Measurements from ENCODE around the gene DENND1A.

The DENND1A gene

DNA sequence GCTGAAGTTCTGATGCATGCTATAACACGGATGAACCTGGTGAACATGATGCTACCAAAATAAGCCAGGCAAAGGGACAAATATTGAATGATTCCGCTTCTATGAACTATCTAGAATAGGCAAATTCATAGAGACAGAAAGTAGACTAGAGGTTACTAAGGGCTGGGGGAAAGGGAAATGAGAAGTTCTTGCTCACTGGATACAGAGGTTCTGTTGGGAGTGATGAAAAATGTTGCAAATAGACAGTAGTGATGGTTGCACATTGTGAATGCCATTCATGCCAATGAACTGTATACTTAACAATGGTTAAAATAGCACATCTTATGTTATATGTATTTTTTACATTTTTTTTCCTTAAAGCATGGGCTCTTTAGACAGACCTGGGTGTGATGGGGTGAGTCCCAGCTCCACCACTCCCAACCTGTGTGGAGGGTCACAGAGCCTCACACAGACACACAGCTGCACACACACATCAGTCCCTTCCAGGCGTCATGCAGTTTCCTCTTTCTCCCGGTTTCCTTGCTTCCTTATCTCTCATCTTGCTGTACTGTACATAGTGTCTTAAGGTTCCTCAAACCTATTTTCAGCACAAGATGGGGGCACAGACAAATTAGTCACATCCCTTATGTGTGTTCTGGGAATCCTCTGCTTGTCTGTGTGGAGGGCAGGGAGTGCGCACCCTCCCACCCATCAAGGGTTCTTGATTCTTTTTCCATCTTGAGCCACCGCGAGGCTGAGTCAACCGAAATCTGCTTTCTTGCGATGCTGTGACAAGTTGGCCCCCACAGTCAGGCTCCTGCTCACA lies 381.0 kb downstream of the DENND1A start:
- peak; percentile 14 to 71 for DNase-seq (ENCODE audit: low read depth in 1 of 2, low spot score in 1 of 2)

DNA sequence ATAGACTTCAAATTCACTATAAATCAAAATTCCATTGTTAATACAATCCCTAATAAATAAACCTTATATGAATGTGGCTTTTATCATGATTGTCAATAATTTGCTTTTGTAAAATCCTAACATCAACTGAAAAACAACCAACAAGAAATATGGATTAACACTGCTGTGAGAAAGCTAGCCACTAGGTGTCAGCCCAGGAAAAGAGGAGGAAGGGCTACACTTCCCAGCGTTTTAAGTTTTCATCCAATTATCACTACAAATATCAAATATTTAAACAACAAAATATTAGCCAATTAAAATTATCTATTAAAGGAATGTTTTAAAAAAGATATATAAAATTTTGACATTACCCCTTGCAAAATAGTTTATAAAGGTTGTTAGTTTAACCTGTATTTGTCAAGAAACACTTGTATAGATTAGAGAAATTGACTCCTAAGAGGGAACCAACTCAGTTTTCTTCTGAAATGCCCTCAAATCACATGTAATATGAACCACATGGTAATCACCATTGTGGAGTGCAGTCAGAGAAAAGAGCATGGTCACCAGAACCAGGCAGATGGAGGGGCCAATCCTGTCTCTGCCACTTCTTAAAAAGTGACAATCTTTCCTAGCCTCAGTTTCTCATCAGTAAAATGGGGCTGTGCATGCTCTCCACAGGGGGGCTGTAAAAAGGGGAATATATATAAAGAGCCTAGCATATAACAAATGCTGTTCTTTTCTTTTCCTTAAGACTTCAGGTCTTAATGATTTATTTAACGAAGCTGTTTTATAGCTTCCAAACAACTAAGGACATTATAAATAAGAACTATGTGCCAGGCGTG lies 385.7 kb downstream of the DENND1A start:
- DNase-seq (ENCODE audit: low read depth in 1 of 2, low spot score in 1 of 2): no peak

DNA sequence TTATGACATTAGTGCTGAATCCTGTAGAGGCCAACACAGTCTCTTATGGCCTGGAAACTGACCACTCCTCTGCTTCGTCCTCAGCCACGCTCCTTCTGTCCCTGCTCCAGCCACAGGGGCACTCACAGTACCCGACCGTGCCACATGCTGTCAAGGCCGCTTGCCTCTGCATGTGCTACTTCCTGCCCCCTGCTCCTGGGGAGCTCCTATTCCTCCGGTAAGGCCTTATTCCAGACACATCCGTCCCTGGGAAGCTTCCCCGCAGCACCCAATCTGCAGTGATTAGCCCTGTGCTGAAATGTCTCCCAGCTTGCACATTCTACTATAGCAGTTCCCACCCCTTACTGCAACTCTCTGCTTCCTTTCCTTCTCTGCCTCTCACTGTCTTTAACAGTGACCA lies 386.4 kb downstream of the DENND1A start:
- DNase-seq (ENCODE audit: low read depth in 1 of 2, low spot score in 1 of 2): no peak

DNA sequence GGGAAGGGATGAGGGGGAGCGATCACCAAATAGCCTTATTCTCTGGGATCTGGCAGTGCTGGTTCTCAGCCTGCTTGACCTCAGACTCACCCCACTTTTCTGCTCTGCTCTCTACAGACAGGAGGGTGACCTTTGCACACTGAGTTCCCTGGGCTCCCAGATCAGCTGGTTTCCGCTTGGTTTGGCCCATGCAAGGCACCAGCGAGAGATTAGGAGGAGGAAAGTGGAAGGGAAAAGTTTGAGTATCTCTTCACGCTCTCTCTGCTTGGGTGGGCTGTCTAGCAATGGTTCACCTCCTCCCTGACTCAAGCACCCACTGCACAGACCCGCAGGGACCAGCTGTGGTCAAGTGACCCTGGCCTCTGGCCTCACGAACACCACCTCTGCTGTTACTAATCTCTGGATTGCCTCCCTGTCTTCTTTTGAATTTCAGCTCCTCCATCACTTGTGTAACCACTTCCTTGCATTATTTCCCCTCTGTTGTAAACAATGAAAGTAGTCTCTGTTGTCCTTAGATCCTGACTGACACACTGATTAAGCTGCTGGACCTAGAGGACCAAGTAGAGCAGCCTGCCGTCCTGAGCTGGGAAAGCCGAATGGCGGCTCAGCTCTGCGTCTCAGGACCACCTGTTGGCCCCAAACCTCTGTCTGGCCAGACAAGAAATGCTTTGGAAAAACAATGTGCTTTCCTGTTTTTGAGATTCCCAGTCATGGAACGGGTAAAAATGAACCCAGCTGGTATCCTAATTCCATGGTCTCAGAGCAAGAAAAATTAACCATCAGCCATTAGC lies 387.3 kb downstream of the DENND1A start:
- DNase-seq (ENCODE audit: low read depth in 1 of 2, low spot score in 1 of 2): no peak

DNA sequence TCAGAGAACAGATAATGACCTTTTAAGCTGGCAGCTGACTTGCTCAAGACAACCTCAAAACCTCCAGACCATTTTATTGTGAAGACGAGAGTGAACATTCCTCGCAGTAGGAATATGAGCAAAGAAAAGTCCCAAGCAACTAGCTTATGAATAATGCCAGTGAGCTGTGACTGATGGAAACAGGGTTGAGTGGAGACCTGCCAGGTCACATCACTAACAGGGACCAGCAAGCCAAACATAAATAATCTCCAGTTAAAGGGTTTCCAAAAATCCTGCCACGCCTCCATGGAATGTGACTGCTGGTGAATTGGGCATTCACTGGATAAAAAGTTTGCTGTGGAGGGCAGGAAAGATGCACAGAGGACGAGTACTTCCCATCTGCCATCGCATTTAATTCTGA lies 388.5 kb downstream of the DENND1A start:
- DNase-seq (ENCODE audit: low read depth in 1 of 2, low spot score in 1 of 2): no peak

DNA sequence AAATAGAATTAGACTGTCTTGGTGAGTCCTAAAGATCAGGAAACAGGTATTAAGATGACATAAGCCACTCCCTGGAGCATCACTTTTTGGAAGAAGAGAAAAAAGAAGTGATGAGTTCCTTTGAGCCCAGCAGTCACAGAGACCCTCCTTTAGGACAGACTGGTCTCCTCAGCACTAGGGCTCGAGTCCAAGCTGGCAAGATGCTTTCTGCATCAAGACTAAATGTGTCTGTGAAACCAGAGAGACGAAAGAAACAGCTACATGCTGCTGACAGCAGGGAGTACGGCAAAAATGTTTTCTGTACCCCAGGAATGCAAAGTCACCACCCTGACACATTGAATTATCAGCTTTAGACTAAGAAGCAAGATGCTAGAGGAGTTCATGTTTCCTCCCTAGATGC lies 389.5 kb downstream of the DENND1A start:
- no peak for DNase-seq (ENCODE audit: low read depth in 1 of 2, low spot score in 1 of 2)

DNA sequence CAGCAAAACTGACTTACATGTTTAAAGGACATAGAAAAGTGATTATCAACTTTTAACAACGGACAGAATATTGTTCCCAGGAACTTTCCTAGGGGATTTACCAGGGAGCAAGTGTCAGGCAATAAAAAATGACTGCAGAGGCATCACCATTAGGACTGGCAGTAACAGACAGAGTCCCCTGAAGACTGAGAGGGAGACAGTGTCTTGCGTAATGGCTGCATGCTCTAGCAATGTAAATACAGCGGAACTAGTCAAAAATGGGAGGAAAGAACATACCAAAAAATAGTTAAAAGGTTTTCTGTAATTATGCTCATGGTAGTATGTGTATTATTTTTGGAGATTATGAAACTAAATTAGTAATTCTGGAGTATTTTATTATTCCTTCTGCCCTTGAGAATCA lies 392.1 kb downstream of the DENND1A start:
- no peak for DNase-seq (ENCODE audit: low read depth in 1 of 2, low spot score in 1 of 2)

DNA sequence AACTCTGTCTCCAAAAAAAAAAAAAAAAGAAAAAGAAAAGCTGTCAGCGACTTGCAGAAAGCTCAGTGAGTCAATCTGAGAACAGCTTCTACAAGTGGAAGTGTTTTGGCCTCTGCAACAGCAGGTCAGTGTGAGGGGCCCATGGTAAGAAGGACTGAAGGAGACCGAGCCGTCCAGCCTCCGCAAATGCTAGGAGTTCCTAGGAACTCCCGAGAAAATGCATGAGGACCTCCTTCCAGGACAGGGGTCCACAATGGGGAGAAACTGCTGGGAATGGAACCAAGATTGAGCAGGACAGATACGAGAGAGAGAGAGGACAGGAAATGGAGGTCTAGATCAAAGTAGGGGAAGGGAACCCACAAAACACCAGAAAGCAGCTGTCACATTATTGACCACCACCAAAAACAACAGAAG lies 393.5 kb downstream of the DENND1A start:
- no peak for DNase-seq (ENCODE audit: low read depth in 1 of 2, low spot score in 1 of 2)

DNA sequence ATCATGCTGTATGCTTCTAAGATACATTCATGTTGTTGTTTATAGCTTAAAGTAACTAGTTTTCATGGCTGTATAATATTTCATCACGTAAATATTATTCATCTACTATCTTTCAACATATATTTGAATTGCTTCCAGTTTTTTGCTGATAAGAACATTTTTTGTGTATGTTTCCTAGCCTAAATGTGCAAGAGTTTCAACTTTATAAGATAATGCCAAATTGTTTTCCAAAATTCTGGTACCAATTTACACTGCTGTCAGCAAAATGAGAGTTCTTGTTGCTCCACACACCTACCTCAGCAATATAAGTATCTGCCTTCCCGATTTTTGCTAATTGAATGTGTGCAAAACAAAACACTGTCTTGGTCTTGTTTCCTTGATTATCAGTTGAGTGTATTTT lies 395.6 kb downstream of the DENND1A start:
- no peak for DNase-seq (ENCODE audit: low read depth in 1 of 2, low spot score in 1 of 2)

DNA sequence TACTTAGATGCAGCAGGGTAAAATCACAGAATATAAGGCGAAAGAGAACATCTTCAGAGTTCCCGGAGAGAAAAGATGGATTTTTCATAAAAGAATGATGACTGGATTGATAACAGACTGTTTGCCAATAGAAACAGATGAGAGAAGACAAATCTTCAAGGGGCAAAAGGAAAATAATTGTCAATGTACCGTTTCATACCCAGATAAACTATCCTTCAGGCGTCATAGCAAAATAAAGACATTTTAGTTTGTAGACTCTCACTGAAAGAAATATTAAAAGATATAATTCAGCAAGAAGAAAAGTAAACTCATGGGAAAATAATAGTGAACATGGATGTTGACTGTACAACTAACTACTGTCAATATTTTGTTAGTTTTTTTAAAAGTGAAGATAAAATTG lies 399.7 kb downstream of the DENND1A start:
- no peak for DNase-seq (ENCODE audit: low read depth in 1 of 2, low spot score in 1 of 2)

DNA sequence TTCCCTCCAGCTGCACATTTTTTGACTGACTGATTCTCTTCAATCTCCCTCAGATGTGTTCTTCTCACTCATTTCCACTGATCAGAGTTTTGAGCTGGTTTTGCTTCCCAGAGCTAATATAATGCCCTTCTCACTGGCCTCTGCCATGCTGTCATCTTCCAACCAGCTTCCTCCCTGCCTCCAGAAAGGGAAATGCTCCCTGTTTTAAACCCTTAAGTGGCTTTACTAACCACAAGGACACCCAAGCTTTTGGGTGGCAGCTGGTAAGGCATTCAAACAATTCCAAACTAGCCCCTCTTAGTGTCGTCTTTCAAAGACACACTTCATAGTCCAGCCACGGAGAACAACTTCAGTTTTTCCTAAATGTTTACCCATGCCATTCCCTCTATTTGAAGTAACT lies 401.4 kb downstream of the DENND1A start:
- DNase-seq (ENCODE audit: low read depth in 1 of 2, low spot score in 1 of 2): no peak

DNA sequence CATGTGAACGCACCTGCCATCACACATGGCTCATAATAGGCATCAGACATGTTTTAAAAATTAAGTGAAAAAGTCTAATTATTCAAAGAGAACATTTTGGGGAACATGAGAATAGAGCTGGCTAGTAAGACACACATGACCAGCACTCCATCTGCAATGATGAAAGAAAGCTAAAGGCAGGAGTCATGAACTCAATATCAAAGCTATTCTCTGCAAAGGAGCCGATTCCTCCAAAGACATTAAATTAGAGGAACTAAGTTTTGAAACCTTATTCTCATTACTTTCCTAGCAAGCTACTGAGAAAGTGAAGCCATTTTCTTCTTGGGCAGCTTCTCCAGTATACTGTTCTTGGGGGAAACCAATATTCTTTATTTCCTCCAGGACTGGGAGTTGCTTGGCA lies 401.9 kb downstream of the DENND1A start:
- no peak for DNase-seq (ENCODE audit: low read depth in 1 of 2, low spot score in 1 of 2)

DNA sequence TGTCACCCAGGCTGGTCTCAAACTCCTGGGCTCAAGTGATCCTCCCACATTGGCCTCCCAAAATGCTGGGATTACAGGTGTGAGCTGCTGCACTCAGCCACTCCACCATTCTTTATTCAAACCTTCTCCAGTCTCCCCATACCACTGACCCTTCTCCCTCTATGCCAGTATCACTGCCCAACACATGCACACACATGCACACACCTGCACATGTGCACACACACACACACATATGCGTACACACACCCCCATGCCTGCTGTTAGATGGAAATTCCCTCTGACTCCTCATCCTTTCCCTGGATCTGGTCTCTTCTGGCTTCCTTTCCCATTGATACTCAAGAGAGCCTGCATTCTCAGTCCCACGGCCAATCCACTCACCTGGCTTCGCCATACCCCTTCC lies 404.0 kb downstream of the DENND1A start:
- DNase-seq (ENCODE audit: low read depth in 1 of 2, low spot score in 1 of 2): no peak

DNA sequence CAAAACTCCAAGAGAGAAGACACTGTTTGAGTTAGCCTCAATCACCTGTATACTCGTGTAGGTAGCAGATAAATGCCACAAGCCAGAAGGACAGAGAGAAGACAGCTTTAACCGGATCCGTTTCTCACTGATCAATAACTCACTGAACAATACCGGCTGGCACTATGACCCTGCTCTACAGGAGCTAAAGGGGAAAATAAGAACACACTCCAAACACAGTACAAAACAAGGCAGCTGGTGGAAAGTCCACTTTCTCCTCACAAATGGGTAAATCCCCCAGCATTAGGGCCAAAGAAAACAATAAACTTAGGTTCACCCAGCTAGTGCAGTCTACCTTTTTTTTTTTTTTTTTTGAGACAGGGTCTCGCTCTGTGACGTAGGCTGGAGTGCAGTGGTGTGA lies 404.5 kb downstream of the DENND1A start:
- DNase-seq (ENCODE audit: low read depth in 1 of 2, low spot score in 1 of 2): no peak

DNA sequence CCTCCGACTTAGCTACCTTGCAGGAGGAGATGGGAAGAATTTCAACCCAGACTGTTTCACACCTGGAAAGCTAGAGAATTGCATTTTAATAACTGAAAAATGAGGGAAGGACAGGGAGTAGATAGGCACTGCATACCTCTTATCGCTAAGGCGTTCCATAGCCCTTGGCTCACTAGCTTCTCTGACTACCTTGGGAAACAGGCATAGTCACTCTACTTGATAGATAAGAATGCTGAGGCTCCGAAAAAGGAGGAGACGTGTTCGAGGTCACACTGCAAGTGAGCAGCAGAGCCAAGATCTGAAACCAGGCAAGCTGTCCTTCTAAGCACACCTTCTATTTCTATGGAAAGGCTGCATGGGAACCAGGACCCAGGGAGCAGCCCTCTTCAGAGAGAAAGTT lies 405.1 kb downstream of the DENND1A start:
- DNase-seq (ENCODE audit: low read depth in 1 of 2, low spot score in 1 of 2): no peak

DNA sequence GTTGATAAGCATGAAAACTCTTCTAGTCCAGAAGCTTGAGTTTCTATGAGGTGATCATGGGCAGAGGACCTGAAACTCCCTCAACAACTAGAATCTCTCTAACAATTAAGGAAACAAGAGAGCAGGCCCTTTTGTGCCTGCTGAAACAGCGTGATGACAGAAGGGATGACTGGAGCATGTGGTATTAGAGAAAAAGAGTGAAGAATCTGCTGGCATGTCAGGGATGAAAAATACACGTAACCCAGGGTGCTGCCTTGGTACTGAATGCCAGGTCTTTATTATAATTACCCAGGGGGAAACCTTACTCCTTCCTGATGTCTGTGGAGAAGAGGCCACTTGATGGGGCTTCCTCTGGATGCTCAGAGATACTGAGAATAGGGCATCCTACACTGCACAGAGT lies 406.1 kb downstream of the DENND1A start:
- no peak for DNase-seq (ENCODE audit: low read depth in 1 of 2, low spot score in 1 of 2)

DNA sequence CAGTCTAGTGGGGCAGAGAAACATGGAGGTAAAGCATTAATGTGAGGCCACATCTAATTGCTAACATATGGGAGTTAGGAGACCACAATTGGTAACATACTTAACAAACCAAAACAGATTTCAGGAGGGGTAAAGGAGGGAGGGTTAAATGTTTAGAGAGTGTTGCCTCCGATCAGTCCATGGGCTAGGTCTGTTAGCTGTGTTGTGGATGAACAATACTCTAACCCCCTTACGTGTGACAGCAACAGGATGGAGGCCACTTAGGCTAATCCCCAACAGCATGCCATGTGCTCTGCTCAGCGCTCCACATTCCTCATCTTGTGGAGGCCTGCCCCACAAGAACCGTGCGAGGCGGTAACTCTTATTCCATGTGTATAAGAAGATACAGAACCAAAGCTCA lies 406.9 kb downstream of the DENND1A start:
- no peak for DNase-seq (ENCODE audit: low read depth in 1 of 2, low spot score in 1 of 2)

DNA sequence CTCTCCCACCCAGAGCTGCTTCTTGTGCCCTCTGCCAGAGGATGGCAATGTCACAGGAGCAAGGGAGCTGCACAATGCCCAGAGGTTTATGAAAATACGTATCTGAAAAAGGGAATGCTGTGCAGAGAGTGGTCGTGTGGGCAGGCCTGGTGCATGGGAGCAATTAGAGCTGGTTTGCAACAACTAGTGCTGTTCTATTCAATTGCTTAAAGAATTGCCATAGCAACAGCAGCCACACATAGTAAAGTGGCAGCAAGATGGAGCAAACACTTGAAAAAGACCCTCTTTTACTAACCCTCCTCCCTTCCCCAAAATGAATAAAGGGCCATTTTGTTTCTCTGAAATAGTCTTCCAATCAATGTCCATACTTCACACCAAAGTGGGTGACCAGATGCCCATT lies 407.7 kb downstream of the DENND1A start:
- DNase-seq (ENCODE audit: low read depth in 1 of 2, low spot score in 1 of 2): no peak

DNA sequence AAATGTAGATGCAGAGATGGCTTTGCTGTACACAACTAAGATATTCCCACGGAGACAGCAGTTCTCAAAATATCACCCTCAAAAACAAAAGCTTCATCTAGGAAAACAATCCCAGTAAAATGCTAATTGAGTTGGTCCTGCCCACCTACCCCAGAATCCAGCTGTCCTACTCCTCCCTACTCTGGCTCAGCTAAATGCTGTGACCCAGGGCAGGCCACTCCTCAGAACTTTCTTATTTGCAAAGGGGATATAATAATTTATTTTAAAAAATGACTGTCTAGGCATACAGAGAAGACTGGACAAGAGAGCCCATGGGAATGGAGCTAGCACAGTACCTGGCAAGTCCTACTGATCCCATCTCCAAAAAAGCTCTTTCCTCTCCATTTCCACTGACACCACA lies 411.6 kb downstream of the DENND1A start:
- no peak for DNase-seq (ENCODE audit: low read depth in 1 of 2, low spot score in 1 of 2)

DNA sequence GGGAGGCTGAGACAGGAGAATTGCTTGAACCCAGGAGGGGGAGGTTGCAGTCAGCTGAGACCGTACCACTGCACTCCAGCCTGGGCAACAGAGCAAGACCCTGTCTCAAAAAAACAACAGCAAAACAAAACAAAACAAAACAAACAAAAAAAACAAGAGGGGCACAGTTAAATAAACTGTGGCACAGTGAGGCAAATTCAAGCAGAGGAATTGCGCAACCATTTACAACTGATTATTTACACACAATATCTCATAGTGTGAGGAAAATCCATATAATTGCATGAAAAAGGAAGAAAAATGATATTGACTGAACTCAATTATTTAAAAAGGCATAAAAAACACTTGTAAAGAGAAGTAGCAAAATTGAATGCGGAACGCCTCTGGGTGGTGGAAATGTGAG lies 412.4 kb downstream of the DENND1A start:
- no peak for DNase-seq (ENCODE audit: low read depth in 1 of 2, low spot score in 1 of 2)

DNA sequence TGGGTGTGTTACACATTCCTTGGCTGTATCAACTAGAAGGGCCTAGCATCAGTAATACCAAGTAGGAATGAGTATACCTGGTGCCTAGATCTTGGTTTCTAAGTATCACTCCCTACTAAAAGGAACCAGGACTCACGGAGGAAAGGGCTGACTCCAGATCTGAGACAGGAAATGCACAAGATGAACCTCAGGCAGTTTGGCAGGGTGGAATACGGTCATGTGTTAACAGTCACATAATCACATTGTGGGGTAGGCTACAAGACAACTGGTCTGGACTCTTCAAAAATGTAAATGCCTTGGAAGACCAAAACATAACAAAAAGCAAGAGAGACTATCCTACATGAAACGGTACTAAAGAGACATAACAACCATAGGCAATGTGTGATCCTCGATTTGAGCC lies 415.2 kb downstream of the DENND1A start:
- no peak for DNase-seq (ENCODE audit: low read depth in 1 of 2, low spot score in 1 of 2)

DNA sequence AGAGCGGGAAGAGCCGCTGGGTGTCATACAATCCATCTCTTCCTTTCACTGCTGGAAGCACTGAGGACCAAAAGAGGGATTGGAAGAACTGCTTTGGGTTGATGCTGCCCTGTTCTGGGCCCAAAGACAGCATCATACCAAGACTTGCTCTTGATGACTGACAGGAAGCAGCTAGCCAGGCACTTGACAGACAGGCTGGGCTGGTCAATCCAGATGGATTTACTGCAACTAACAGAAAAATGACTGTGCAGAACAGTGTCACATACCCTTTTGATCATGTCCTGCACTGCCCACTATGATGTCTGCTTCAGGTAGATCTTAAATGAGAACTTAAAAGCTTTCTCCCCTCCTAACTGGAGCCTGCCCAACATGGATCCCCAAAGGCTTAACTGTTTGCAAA lies 416.4 kb downstream of the DENND1A start:
- DNase-seq (ENCODE audit: low read depth in 1 of 2, low spot score in 1 of 2): no peak

Data from activated CD4-positive, alpha-beta T cell treated with anti-CD3 and anti-CD28 coated beads, Interleukin-2, amount 50 U/mL, for 24 hours (primary cell).